Measurements from ENCODE around the gene LCT.
"Not testable (repeated sequence)": the region's sequence is repeated elsewhere in the genome, so short reads cannot be mapped to it uniquely, and the experiment has no call there.

Gene LCT

DNA sequence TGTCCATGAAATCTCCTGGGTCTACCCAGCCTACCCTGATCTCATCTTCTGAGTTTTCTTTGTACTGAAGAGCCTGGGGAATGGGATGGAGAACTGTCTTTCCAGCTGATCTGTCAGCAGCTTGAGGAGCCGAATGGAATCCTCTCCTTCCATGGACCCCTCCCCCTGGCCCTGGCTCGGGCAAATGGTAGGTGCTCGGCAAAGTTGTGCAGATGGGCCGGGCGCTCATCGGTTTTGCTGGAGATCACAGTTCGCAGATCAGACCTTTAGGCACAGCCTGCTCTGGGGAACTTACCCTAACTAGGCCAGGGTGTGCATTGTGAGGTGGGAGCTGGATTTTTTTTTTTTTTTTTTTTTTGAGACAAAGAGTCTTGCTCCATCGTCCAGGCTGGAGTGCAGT is 40.4 kb downstream of the LCT start:
- POLR2A ChIA-PET, result no interaction called here
- CTCF ChIA-PET, result interaction anchor here (0.6 to 8.3 kb wide), 29 partner anchors 13 to 1631 kb away, joined by 3 to 187 read pairs (median 5); partner anchors contain the start of genes LCT and MCM6
- TF ChIP-seq, protein P1, sequence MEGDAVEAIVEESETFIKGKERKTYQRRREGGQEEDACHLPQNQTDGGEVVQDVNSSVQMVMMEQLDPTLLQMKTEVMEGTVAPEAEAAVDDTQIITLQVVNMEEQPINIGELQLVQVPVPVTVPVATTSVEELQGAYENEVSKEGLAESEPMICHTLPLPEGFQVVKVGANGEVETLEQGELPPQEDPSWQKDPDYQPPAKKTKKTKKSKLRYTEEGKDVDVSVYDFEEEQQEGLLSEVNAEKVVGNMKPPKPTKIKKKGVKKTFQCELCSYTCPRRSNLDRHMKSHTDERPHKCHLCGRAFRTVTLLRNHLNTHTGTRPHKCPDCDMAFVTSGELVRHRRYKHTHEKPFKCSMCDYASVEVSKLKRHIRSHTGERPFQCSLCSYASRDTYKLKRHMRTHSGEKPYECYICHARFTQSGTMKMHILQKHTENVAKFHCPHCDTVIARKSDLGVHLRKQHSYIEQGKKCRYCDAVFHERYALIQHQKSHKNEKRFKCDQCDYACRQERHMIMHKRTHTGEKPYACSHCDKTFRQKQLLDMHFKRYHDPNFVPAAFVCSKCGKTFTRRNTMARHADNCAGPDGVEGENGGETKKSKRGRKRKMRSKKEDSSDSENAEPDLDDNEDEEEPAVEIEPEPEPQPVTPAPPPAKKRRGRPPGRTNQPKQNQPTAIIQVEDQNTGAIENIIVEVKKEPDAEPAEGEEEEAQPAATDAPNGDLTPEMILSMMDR (IDR thresholded peaks at IDR 0.05; ENCODE audit: control extremely low read depth, extremely low read depth, low read depth, missing control alignments), result no peak
- DNase-seq (ENCODE audit: extremely low spot score), result no peak

DNA sequence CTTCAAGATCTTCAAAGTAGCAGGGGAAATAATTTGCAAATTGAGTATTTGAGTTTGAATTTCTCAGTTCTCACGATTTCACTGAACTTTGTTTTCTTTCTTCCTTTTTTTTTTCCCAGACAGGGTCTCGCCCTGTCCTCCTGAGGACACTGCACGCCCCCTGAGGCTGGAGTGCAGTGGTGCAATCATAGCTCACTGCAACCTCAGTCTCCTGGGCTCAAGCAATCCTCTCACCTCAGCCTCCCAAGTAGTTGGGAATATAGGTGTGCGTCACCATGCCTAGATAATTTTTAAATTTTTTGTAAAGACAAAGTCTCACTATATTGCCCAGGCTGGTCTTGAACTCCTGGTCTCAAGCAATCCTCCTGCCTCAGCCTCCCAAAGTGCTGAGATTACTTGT is 41.3 kb downstream of the LCT start:
- DNase-seq (ENCODE audit: extremely low spot score); POLR2A ChIA-PET: not testable (repeated sequence)
- CTCF ChIA-PET, result interaction anchor here (1.1 to 8.3 kb wide), 7 partner anchors 8 to 790 kb away, joined by 3 to 187 read pairs (median 4); no protein-coding TSS in a partner anchor

DNA sequence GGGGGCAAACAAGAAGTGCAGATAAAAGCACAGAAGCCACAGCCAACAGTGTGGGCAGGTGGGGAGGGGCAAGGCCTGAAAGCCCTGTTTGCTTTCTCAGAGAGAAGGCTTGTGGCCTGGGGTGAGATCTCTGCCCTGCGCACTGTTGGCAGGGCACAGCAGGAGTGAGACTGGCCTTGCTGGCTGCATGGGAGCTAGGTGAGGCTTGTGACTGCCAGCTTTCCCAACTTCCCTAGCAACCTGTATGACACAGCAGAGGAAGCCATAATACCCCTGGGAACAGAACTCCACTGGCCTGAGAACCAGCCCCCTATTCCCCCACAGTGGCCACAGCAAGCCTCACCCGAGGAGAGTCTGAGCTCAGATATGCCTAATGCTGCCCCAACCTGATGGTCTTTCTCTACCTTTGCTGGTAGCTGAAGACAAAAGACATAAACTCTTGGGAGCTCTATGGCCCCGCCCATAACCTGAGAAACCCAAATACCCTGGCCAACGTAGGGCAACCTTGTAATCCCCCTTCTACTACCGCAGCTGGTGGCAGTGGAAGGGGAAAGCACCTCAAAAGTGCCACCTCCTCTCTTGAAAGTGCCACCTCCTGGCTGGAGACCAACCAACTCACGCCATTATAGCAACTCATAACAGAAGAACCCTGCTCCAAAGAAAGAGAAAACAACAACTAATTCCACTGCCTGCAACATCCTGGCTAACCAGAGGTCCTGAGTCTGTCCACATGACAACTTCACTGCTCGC is 44.4 kb downstream of the LCT start:
- TF ChIP-seq, protein P1 (IDR thresholded peaks at IDR 0.05; ENCODE audit: control extremely low read depth, extremely low read depth, low read depth, missing control alignments), result no peak
- DNase-seq (ENCODE audit: extremely low spot score), result no peak
- POLR2A ChIA-PET, result no interaction called here
- CTCF ChIA-PET, result interaction anchor here (0.9 to 2.7 kb wide), 7 partner anchors 9 to 789 kb away, joined by 3 to 10 read pairs (median 3); no protein-coding TSS in a partner anchor

DNA sequence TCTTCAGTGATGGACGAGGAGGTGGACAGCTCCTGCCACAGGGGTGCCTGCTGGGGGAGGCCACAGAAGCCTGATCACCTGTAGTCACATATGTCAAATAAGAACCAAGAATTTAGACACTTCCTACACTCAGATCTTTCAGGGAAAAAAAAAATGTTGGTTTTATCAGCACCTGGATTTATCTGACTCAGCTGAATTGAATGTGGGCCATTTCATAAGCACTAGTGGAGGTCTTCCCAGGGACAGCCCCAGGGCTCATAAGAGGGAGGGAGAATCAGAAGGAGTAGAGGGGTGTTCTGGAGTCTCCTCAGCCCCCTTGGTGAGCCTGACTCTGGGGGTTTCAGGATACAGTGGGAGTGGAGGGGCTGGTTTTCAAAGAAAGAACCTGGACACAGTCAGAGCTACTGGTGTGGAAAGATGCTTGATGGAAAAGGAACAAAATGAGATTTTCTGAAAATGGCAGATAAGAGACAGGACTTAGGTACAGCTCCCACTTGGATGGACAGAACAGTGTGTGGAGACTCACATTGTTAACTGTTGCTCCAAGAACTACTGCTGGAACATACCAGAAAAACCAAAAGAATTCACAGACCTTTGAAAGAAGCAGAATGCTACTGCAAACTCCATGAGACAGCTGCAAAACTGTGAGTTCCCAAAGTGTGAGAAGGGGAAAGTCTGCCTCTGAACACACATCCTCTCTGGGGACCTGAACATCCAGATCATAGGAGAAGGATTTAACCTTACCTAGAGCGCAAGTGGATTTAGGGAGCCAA is 45.4 kb downstream of the LCT start:
- DNase-seq (ENCODE audit: extremely low spot score), result no peak
- POLR2A ChIA-PET, result no interaction called here
- CTCF ChIA-PET, result interaction anchor here (0.9 to 2.7 kb wide), 7 partner anchors 10 to 29 kb away, joined by 3 to 10 read pairs (median 3); no protein-coding TSS in a partner anchor
- TF ChIP-seq, protein P1 (IDR thresholded peaks at IDR 0.05; ENCODE audit: control extremely low read depth, extremely low read depth, low read depth, missing control alignments), result no peak

DNA sequence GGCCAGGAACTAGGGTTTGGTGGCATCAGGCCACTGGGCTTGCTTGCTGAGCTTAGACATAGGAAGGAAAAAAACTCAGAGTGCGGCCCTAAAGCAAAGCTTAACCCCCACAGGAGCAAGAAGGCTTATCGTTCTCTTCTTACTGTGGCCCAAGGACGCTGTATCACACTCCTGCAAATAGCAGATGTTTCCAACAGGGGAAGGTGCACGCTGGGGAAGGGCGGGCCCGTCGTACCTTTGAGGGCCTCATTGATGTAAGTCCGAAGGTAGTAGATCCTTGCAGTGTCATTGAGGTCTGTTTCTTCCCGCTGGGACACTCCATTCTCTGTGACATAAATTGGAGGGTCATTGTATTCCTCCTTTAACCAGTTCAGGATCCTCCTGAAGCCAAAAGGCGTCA is 46.6 kb downstream of the LCT start:
- POLR2A ChIA-PET, result no interaction called here
- CTCF ChIA-PET, result interaction anchor here (2.7 to 13.4 kb wide), 2 partner anchors 6 to 8 kb away, joined by 10 to 110 read pairs; no protein-coding TSS in a partner anchor
- no peak for DNase-seq (ENCODE audit: extremely low spot score)
- TF ChIP-seq, protein P1 (IDR thresholded peaks at IDR 0.05; ENCODE audit: control extremely low read depth, extremely low read depth, low read depth, missing control alignments), result no peak

DNA sequence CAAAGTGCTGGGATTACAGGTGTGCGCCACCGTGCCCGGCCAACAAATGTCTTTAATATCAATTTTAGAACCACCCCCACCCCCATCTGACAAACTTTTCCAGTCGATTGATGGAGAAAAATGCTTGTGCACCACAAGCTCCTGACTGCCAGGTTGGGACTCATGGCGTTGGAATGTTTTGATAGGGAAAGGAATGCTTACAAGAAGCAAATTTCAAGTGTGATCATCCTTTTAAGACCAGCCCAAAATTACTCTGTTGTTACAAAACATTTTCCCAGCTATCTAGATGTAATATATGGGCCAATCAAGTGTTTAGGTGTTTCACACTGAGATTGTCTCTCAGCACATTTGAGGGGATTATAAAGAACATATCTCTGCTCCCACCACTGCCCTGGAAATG is 50.2 kb downstream of the LCT start:
- POLR2A ChIA-PET, result no interaction called here
- TF ChIP-seq, protein P1 (IDR thresholded peaks at IDR 0.05; ENCODE audit: control extremely low read depth, extremely low read depth, low read depth, missing control alignments), result no peak
- DNase-seq (ENCODE audit: extremely low spot score), result no peak
- CTCF ChIA-PET, result interaction anchor here (13.4 kb wide), 1 partner anchor 10 kb away, joined by 110 read pairs; no protein-coding TSS in a partner anchor
